Activated CD4-positive, alpha-beta T cell treated with anti-CD3 and anti-CD28 coated beads, Interleukin-2, amount 50 U/mL, for 16 hours (primary cell): ENCODE results near the gene HSP90AA1.
"Not testable (repeated sequence)": the region's sequence is repeated elsewhere in the genome, so short reads cannot be mapped to it uniquely, and the experiment has no call there.

Experiments
- DNase-seq: peaks from one replicate; pipeline ENCODE4 v3.0.0-alpha.2; 2020

Gene HSP90AA1

GRCh38 chr14:102064590-102064989 lies 22.3 kb downstream of the HSP90AA1 start:
- DNase-seq: not testable (repeated sequence)

DNA sequence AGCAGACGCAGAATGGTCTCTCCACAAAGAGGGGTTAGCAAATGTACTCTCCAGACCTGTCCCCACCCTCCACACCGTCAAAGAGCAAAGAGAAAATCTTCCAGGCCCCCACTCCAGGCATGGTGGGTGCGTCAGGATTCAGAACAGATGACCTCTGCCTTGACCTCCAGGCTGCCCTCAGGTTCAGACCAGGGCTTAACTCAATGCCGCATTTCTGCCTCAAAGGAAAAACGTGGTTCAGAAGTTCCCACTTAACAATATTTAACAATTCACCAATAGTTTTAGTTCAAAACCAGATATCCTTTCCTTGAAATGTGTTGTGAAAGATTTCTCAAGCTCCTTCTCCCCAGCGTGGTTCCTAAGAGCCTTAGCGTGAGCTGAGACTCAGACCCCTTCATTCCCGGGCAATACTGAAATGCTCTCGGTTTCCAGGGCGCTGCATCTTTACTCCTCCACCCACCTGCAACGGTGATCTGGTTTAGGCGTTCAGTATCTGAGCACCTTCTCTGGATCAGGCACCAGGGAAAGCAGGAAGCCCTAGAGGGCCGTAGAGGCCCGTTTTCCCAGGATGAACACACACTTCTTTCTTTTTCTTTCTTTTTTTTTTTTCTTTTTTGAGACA lies 22.9 kb downstream of the HSP90AA1 start:
- no peak for DNase-seq

DNA sequence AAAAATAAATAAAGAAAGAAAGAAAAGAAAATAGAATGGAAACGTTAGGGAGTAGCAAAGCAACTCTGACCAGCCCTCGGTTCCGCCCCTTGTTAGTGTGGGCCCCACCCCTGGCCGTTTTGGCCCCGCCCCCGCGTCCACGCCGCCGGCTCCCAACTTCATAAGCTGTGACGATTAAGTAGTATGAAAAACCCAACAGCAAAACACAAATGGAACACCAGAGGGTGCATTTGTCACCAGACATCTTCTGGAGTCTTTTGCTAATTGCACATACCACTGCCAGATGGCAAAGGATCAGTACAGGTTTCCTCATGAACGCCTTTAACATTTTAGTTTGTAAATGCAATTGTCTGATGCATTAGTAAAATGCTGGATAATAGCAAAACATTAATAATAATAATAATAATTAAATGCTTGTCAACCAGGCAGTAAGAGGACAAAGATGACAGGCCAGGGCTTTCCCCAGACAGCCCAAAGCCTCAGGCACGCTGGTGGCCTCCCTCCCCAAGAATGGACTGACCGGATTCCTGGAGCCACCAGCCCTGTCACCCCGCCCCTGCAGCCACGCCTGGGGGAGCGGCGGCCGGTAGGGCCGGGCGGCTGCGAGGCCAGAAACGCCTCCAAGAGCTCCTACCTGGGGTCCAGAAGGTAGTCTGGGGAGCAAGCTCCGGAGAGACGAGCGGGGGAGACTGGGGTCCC lies 23.6 kb downstream of the HSP90AA1 start:
- peak; percentile 83 for DNase-seq

- no peak for DNase-seq
These were observed 27.9 kb downstream of the HSP90AA1 start for GRCh38 chr14:102058961-102059360.

DNA sequence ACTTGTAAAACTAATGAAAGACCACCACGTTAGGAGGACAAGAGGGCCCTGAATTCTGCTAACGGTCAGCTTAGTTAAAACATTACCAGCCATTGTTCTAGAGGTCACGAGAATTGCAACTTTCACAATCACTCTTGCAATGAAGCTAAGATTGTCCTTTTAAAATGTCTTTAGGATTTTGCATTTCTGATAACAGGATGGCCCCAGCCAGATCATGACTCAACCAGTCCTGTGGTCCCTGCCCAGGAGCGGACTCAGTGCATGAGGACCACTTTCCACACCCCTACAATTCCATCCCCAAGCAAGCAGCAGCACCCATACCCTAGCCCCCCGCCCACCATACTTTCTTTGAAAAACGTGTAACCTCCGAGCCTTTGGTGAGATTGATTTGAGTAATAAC lies 28.7 kb downstream of the HSP90AA1 start:
- no peak for DNase-seq

GRCh38 chr14:102057480-102058114 lies 29.2 kb downstream of the HSP90AA1 start:
- DNase-seq: no peak

- no peak for DNase-seq
These were observed 30.0 kb downstream of the HSP90AA1 start for GRCh38 chr14:102056694-102057442.

- no peak for DNase-seq
These were observed 31.5 kb downstream of the HSP90AA1 start for GRCh38 chr14:102055181-102055901.

GRCh38 chr14:102052522-102052921 lies 34.3 kb downstream of the HSP90AA1 start:
- no peak for DNase-seq

DNA sequence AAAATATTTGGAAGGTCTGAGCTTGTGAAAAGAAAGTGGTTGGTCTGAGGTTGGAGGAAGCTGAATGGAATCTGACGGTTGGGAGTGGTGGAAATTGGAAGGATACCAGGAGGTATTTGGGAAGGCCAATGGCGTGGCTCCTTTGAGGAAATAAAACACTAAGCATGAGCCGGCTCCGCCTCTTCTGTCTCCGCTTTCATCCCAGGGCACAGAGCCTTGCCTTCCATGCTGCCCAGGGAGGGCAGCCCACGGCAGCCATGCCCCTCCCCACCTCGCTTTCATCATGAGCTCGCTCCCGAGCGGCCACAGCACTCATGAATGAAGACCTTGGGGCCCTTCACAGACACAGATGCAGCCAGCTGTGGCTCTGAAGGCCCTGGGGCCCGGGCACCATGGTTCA lies 36.2 kb downstream of the HSP90AA1 start:
- no peak for DNase-seq

DNA sequence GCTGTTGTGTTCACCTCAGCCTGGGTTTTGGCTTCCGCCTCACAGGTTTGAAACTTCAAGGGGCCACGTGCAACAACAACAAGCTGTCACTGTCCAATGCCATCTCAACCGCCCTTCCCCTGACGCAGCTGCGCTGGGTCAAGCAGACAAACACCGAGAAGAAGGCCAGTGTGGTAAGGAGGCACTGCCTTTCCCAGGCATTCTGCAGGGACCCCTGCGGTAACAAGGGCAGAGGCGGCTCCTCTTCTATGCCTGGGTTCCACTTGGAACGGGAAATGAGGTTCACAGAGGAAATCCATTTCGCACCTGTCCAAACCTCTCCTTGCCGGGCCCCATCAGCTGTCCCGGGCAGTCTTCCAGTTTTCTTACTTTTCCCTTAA lies 36.8 kb downstream of the HSP90AA1 start:
- DNase-seq: no peak

- no peak for DNase-seq
These were observed 37.4 kb downstream of the HSP90AA1 start for GRCh38 chr14:102049258-102050025.

GRCh38 chr14:102047808-102048540 lies 38.9 kb downstream of the HSP90AA1 start:
- no peak for DNase-seq

DNA sequence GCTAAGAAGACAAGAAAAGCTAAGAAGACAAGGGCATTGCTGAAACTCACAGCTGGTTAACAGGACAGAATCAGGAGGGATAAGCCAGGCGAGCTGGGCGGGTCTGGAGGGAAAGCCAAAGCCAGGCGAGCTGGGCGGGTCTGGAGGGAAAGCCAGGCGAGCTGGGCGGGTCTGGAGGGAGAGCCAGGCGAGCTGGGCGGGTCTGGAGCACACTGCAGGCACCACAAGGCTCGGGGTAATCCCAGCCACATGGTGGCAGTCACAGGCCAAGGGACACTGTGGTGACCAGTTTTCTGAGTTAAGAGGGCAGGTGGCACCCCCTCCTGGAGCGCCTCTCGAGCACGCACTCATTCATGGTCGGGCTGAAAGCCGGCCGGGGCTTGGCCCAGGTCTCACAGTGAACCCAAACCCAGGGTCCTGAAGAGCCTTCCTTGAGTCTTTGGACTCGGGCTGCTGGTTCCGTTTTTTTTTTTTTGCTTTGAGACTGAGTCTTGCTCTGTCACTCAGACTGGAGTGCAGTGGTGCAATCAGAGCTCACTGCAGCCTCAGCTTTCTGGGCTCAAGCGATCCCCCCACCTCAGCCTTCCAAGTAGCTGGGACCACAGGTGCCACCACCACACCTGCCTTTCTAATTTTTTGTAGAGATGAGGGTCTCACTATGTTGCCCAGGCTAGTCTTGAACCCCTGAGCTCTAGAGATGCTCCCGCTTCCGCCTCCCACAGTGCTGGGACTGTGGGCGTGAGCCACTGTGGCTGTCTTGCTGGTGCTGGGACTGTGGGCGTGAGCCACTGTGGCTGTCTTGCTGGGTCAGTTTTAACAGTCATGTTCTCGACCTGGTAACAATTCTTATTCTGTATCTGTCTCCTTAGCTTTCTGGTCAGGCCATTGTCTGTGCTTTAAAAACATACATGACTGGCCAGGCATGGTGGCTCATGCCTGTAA lies 40.2 kb downstream of the HSP90AA1 start:
- no peak for DNase-seq

GRCh38 chr14:102044566-102044965 lies 42.3 kb downstream of the HSP90AA1 start:
- DNase-seq: no peak

DNA sequence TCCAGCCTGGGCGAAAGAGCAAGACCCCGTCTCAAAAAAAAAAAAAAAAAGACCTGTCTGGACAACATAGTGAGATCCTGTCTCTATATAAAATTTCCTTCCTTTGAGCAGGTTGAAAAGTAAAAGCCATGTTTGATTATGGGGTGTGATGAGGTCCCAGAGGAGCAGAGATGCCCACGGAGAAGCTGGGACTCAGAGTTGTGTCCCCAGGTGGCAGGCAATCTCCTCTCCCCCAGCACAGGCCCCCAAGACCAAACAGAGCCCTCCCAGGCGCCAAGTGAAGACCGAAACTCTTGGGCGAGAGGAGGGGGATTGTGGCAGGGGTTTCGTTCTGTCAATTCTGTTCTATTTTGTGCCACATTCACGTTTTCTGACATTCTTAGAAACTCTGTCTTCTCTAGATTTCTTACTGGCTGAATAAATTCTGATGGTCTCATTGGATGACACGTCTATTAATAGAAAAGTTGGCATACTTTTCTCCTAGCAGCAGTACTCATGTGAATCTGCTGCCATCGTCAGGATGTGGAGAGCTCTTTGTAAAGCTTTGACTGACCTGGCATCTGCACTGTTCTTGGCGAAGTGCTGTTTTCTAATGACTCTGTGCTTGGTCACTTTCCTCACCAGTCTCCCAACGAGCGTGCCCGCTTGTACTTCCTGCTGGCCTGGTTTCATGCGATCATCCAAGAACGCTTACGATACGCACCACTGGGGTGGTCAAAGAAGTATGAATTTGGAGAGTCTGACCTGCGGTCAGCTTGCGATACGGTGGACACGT lies 43.4 kb downstream of the HSP90AA1 start:
- DNase-seq: no peak

DNA sequence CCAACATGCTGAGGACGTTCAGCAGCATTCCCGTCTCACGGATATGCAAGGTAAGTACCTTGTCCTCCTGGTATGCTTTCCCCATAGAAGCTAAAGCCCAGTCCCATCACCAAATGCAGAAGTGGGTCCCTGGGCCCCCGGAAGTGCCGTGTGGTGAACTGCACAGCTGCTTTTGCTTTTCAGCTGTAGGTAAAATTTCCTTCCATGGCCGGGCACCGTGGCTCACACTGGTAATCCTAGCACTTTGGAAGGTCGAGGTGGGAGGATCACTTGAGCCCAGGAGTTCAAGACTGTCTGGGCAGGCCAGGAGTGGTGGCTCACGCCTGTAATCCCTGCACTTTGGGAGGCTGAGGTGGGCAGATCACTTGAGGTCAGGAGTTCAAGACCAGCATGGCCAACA lies 44.1 kb downstream of the HSP90AA1 start:
- no peak for DNase-seq

GRCh38 chr14:102040153-102040552 lies 46.7 kb downstream of the HSP90AA1 start:
- DNase-seq: no peak

DNA sequence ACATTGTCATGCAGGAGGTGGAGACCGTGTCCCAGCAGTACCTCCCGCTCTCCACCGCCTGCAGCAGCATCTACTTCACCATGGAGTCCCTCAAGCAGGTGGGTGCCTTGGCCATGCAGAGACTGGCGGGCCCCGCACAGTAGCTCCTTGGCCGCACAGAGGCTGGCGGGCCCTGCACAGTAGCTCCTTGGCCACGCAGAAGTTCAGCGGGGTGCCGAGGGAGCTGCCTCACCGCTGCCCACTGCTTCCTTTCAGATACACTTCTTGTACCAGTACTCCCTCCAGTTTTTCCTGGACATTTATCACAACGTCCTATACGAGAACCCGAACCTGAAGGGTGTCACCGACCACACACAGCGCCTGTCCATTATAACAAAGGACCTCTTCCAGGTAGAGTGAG lies 47.7 kb downstream of the HSP90AA1 start:
- no peak for DNase-seq
